OCI-LY3 (cell line): ENCODE measurements around the gene LITAF.

ENCODE experiments used
- H2AFZ ChIP-seq: fragments of 200-600, 300-600 bp; shearing (Covaris generic); 2 replicates; pipeline ENCODE4 v1.6.0; 2014; ENCODE audit warnings: antibody characterized with exemption, low read depth, low read length
- H3K27ac ChIP-seq: fragments of 200-600, 300-600 bp; sonication (generic); 2 replicates; pipeline ENCODE4 v1.5.1; 2014; ENCODE audit warnings: mild to moderate bottlenecking, low read length, moderate library complexity, mixed read lengths
- H3K27me3 ChIP-seq: fragments of 200-600, 300-600 bp; sonication (generic); 2 replicates; pipeline ENCODE4 v1.6.1; 2014; ENCODE audit warnings: low read depth, low read length, mixed read lengths
- H3K36me3 ChIP-seq: fragments of 200-600, 300-600 bp; sonication (generic); replicated peaks from 2 replicates; pipeline ENCODE3; 2014; ENCODE audit warnings: low read depth, low read length, mixed read lengths
- H3K4me1 ChIP-seq: fragments of 300-600, 200-600 bp; sonication (generic); 2 replicates; pipeline ENCODE4 v1.6.1; 2014; ENCODE audit warnings: low read length, mixed read lengths
- H3K4me2 ChIP-seq: fragments of 200-600, 300-600 bp; sonication (generic); 2 replicates; pipeline ENCODE4 v1.6.1; 2014; ENCODE audit warnings: low read length, mixed read lengths
- H3K4me3 ChIP-seq: fragments of 300-600, 200-600 bp; sonication (generic); 2 replicates; pipeline ENCODE4 v1.5.1; 2014; ENCODE audit warnings: antibody characterized with exemption, mild to moderate bottlenecking, low read length, moderate library complexity
- H3K79me2 ChIP-seq: fragments of 300-600, 200-600 bp; shearing (Covaris generic); 2 replicates; pipeline ENCODE4 v1.6.1; 2014; ENCODE audit warnings: mild to moderate bottlenecking, low read length, mixed read lengths
- H3K9ac ChIP-seq: fragments of 300-600, 200-600 bp; shearing (Covaris generic); 2 replicates; pipeline ENCODE4 v1.6.0; 2014; ENCODE audit warnings: mild to moderate bottlenecking, low read length, moderate library complexity
- H3K9me3 ChIP-seq: fragments of 200-600, 300-600 bp; shearing (Covaris generic); 2 replicates; pipeline ENCODE4 v1.6.1; 2014; ENCODE audit warnings: low read length, mixed read lengths; ENCODE audit not compliant: insufficient read depth
- H4K20me1 ChIP-seq: fragments of 200-600, 300-600 bp; sonication (generic); 2 replicates; pipeline ENCODE4 v1.6.1; 2016; ENCODE audit warnings: low read length, mixed read lengths; ENCODE audit not compliant: insufficient read depth
- EZH2phosphoT487 ChIP-seq: fragments of 200-600 bp; shearing (Covaris generic); IDR thresholded peaks from 2 replicates; pipeline ENCODE4 v1.6.1; 2018; ENCODE audit warnings: antibody characterized with exemption, mixed run types, low read depth
- TF ChIP-seq, protein P1 (sequence below): fragments of 200-600, 300-600 bp; sonication (generic); IDR thresholded peaks from 2 replicates; pipeline ENCODE4 v1.5.1; 2014; ENCODE audit warnings: antibody characterized with exemption, low read length, low read depth

Gene LITAF

DNA sequence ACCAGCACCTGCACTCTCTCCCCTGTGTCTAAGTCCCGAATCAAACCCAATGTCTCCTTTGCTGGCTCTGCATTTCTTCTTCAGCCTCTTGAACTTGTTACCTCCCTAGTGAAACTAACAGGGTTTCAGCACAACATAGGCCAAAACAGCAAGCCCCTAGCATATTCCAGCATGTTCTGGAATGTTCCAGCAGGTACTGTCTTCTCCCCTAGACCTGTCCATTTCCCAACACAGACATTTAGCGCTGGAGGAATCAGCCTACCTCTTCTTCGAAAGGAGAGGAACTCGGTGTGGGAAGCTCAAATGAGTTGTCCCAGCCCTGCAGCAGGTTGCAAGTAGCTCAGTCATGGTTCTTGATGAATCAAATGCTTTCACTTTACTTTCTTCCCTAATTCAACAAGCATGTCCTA lies 47.1 kb downstream of the LITAF start:
- Histone ChIP-seq H3K36me3 (no peaks in the 10 kb centered on the region), H3K9me3 (no peaks in the 10 kb centered on the region), H4K20me1 (no peaks in the 10 kb centered on the region), H3K9ac (no peak overlapping the region), H3K79me2 (no peaks in the 10 kb centered on the region), H3K4me3 (no peak overlapping the region), H3K4me1 (no peaks in the 10 kb centered on the region), H2AFZ (no peak overlapping the region), H3K4me2 (no peak overlapping the region), H3K27me3 (no peaks in the 10 kb centered on the region), H3K27ac (no peak overlapping the region)
- TF ChIP-seq, protein P1, sequence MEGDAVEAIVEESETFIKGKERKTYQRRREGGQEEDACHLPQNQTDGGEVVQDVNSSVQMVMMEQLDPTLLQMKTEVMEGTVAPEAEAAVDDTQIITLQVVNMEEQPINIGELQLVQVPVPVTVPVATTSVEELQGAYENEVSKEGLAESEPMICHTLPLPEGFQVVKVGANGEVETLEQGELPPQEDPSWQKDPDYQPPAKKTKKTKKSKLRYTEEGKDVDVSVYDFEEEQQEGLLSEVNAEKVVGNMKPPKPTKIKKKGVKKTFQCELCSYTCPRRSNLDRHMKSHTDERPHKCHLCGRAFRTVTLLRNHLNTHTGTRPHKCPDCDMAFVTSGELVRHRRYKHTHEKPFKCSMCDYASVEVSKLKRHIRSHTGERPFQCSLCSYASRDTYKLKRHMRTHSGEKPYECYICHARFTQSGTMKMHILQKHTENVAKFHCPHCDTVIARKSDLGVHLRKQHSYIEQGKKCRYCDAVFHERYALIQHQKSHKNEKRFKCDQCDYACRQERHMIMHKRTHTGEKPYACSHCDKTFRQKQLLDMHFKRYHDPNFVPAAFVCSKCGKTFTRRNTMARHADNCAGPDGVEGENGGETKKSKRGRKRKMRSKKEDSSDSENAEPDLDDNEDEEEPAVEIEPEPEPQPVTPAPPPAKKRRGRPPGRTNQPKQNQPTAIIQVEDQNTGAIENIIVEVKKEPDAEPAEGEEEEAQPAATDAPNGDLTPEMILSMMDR, result no peak
- no peak for TF ChIP-seq EZH2phosphoT487

DNA sequence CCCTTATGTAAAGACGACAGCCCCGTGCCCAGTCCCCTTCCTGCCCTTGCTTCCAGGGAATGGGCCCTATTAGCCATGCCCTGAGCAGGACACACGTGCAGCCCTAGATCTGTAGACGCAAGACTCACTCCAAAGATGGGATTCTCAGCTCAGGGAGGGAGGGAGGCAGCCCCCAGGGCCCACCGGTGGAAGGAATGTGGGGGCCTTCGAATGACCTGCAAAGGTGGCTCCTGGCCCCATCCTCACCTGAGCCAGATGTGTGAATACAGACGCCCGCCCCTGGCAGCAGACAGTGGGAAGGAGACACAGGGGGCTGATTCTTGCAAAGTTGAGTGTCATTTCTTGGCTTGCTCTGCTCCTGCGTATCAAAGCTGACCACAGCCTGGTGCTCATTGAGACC lies 47.8 kb downstream of the LITAF start:
- TF ChIP-seq EZH2phosphoT487, result no peak
- TF ChIP-seq, protein P1, result no peak

DNA sequence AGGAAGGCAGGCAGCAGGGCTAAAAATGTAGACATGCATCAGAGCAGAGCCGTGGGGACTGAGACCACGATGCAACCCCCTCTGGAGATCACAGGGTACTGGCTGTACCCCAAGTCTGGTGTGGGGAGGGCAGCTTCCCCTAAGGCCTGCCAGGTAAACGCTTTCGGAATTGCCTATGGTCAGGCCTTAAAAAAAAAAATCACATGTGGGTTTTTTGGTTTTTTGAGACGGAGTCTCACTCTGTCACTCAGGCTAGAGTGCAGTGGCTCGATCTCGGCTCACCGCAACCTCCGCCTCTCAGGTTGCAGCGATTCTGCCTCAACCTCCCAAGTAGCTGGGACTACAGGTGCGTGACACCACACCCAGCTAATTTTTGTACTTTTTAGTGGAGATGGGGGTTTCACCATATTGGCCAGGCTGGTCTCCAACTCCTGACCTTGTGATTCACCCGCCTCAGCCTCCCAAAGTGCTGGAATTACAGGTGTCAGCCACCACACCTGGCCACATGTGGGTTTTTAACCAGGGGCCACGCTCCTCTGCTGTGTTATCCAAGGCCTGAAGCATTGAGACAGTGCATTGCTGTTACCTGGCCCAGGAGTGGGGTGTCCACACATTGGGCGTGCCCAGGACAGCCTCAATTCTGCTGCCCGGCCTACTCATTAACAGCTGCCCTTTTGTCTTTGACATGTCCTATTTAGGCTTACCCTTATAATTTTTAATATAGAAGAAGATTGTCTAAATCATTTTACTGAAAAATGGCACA lies 50.4 kb downstream of the LITAF start:
- Histone ChIP-seq H3K27me3 (no peaks in the 10 kb centered on the region), H3K4me2 (no peak overlapping the region), H3K79me2 (no peaks in the 10 kb centered on the region)

More for the DNA sequence above, 47.8 kb downstream of the LITAF start:
- Histone ChIP-seq H3K4me2 (no peak overlapping the region), H4K20me1 (no peaks in the 10 kb centered on the region), H3K9ac (no peak overlapping the region), H3K27me3 (no peaks in the 10 kb centered on the region), H3K36me3 (no peaks in the 10 kb centered on the region), H2AFZ (no peak overlapping the region), H3K27ac (no peak overlapping the region), H3K9me3 (no peaks in the 10 kb centered on the region), H3K4me1 (no peaks in the 10 kb centered on the region), H3K4me3 (no peak overlapping the region), H3K79me2 (no peaks in the 10 kb centered on the region)

DNA sequence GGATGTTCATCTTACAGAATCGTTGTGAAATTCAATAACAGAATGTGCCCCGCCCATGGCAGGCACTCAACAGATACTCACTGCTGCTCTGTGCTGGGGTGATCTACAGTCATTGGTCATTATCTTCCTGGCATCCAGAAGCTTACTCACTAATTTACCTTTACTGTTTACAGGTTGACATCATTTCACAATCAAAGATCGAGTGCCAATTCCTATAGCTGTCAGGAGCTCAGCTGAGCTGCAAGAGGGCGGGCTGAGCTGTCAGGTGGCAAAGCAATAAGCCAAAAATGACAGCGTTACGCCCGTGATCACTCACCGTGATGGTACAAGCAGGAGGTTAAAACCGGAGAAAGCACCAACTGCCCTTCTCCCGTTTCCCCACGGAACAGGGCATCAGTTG lies 51.2 kb downstream of the LITAF start:
- no peak overlapping the region for H3K9ac ChIP-seq

More for the DNA sequence above, 50.4 kb downstream of the LITAF start:
- Histone ChIP-seq H3K4me1 (no peaks in the 10 kb centered on the region), H4K20me1 (no peaks in the 10 kb centered on the region), H3K4me3 (no peak overlapping the region), H3K36me3 (no peaks in the 10 kb centered on the region), H3K27ac (no peak overlapping the region), H3K9me3 (no peaks in the 10 kb centered on the region), H2AFZ (no peak overlapping the region), H3K9ac (no peak overlapping the region)
- no peak for TF ChIP-seq EZH2phosphoT487

More for the DNA sequence above, 51.2 kb downstream of the LITAF start:
- Histone ChIP-seq H3K27me3 (no peaks in the 10 kb centered on the region), H3K27ac (no peak overlapping the region), H3K36me3 (no peaks in the 10 kb centered on the region), H3K4me1 (no peaks in the 10 kb centered on the region), H2AFZ (no peak overlapping the region), H3K9me3 (no peaks in the 10 kb centered on the region), H3K79me2 (no peaks in the 10 kb centered on the region), H3K4me3 (no peak overlapping the region), H3K4me2 (no peak overlapping the region), H4K20me1 (no peaks in the 10 kb centered on the region)
- TF ChIP-seq EZH2phosphoT487, result no peak
- TF ChIP-seq, protein P1, result no peak
